Measurements from ENCODE around the gene GGCX. TPM values are rescaled to one million over a fixed set of nuclear protein-coding genes. Genes with fewer than 3 reads are reported as not detected.

The GGCX gene
- total RNA-seq, 6 donors from 2014 or later = 21.2 to 70.6 (median 38.0) TPM

DNA sequence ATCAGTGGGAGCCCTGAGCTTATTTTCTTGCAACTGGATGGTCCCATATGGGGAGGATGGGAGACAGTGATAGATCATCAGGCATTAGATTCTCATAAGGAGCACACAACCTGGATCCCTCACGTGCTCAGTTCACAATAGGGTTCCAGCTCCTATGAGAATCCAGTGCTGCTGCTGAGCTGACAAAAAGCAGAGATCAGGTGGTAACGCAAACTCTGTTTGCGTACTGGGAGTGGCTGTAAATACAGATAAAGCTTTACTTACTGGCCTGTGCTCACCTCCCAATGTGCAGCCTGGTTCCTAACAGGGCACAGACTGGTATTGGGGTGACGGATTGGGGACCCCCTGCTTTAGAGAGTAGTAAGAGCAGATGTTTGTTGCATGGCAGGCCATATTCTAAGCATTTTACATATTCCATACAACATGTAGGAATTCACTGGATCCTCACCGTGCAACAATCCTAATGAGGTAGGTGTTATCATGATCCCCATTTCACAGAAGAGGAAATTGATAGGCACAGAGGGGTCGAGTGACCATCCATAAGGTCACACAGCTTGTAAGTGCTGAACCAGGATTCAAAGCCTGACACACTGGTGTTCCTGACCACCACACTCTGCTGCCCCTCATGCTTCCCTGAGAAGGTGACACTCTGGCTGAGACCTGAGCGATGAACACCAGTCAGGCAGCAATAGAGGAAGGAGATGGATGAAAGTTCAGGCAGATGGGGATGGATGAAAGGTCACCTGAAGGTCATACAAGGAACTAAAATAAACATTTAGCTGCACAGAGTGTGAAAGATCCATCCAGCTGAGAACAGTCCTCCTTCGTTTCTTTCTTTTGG is 38.0 kb downstream of the GGCX start:
- H3K9me3 ChIP-seq = no peaks in the 10 kb centered on the region

DNA sequence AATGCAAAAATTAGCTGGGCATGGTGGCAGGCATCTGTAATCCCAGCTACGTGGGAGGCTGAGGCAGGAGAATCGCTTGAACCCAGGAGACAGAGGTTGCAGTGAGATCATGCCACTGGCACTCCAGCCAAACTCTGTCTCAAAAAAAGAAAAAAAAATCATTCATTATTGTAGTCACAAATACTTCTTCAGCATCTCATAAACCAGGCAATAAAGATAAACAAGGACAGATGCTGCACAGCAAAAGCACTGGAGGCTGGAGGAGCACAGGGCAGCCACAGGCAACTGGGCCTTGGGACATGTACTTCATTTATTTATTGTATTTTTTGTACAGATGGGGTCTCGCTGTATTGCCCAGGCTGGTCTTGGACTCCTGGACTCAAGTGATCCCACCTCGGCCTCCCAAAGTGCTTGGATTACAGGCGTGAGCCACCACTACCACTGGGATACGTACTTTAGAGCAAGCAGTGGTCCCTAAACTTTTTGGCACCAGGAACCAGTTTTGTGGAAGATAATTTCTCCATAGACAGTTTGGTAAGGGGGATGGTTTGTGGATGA is 39.1 kb downstream of the GGCX start:
- Histone ChIP-seq H3K9me3 (no peaks in the 10 kb centered on the region), H3K4me3 (no peak overlapping the region), H3K36me3 (no peaks in the 10 kb centered on the region), H3K27ac (no peak overlapping the region), H3K27me3 (no peaks in the 10 kb centered on the region), H3K4me1 (peaks cover 0 to 5% (median 4%) of the 10 kb centered on the region in 4 donors)
- 93 to 95% methylated on average over 6 of the region's 6 CpGs for WGBS, 2 donors
- TF ChIP-seq, protein P1, sequence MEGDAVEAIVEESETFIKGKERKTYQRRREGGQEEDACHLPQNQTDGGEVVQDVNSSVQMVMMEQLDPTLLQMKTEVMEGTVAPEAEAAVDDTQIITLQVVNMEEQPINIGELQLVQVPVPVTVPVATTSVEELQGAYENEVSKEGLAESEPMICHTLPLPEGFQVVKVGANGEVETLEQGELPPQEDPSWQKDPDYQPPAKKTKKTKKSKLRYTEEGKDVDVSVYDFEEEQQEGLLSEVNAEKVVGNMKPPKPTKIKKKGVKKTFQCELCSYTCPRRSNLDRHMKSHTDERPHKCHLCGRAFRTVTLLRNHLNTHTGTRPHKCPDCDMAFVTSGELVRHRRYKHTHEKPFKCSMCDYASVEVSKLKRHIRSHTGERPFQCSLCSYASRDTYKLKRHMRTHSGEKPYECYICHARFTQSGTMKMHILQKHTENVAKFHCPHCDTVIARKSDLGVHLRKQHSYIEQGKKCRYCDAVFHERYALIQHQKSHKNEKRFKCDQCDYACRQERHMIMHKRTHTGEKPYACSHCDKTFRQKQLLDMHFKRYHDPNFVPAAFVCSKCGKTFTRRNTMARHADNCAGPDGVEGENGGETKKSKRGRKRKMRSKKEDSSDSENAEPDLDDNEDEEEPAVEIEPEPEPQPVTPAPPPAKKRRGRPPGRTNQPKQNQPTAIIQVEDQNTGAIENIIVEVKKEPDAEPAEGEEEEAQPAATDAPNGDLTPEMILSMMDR (IDR thresholded peaks at IDR 0.05) = no peak
- DNase-seq (no peak), ATAC-seq (ENCODE audit: low FRiP score in 2 of 2) (no peak)

More for the DNA sequence above, 38.0 kb downstream of the GGCX start:
- H3K36me3 ChIP-seq = no peaks in the 10 kb centered on the region
- WGBS, 2 donors = 76 to 81% methylated on average over 7 to 8 of the region's 8 CpGs
- no peaks in the 10 kb centered on the region for H3K27me3 ChIP-seq
- ATAC-seq (ENCODE audit: low FRiP score in 2 of 2) (no peak), DNase-seq (no peak)
- TF ChIP-seq POLR2A (IDR thresholded peaks at IDR 0.05) (no peak), POLR2AphosphoS5 (IDR thresholded peaks at IDR 0.05) (no peak), EP300 (IDR thresholded peaks at IDR 0.05) (no peak)
- TF ChIP-seq, protein P1 (IDR thresholded peaks at IDR 0.05) = no peak
- H3K4me1 ChIP-seq = peaks cover 0 to 5% (median 3%) of the 10 kb centered on the region in 4 donors
- H3K4me3 ChIP-seq = no peak overlapping the region
- no peak overlapping the region for H3K27ac ChIP-seq

DNA sequence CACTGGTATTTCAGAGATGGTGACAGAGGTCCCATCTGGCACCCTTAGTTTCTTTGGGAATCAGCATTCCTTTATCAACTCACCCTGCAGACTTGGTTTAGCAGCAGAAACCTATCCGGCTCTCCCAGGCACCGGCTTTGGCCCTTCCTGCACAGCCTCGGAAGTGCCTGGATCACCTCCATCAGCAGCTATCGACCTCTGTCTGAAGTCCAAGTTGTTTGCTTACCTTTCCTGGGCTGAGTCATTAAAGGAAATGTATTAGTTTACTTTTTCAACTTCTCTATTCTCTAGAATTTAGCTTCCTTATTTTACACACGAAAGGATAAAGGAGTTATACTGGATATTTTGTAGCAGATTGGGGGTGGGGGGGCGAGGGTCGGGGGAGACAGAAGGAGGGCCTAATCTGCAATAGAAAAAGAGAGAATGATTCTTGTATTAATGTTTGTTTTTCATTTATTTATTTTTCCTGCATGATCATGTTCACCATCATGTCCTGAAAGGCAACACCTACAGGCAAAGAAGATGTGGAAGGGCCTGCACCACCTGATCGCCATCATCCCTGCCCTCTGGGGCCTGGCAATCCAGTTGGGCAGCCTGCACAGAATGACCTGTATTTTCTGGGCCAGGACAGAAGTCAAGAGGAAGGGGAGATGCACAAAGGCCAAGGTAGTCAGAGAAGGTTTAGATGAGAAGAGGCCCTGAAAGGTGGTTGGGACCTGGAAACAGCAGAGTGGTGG is 44.5 kb downstream of the GGCX start:
- H3K4me3 ChIP-seq = no peak overlapping the region
- H3K36me3 ChIP-seq = no peaks in the 10 kb centered on the region
- H3K27me3 ChIP-seq = no peaks in the 10 kb centered on the region
- peaks cover 0 to 9% (median 3%) of the 10 kb centered on the region in 4 donors for H3K4me1 ChIP-seq
- ATAC-seq (ENCODE audit: low FRiP score in 2 of 2) (no peak), DNase-seq (peak in 1 of 2 donors; percentile 43)
- WGBS, 2 donors = 44 to 49% methylated on average over 8 of the region's 8 CpGs
- no peaks in the 10 kb centered on the region for H3K9me3 ChIP-seq
- H3K27ac ChIP-seq = peak overlapping the region in 1 of 4 donors; percentile 40
- TF ChIP-seq POLR2A (IDR thresholded peaks at IDR 0.05) (no peak), EP300 (IDR thresholded peaks at IDR 0.05) (no peak), POLR2AphosphoS5 (IDR thresholded peaks at IDR 0.05) (no peak)
- TF ChIP-seq, protein P1 (IDR thresholded peaks at IDR 0.05) = no peak

DNA sequence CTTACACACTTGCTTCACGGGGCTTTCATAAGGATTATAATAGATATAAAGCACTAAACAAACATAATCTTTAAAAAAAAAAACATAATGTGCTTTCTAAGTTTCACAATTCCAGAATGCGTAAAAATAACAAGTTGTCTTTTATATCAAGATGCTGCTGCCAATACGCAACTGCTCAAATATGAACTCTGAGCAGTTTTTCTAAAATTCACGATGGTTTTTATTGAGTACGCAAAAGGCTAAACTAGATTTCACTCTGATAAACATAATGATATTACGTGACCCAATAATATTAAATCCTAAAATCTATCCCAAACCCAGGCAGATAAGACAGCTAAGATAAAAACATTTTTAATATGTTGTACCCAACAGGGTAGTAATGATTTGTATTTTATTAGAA is 47.0 kb downstream of the GGCX start:
- Histone ChIP-seq H3K27ac (no peak overlapping the region), H3K4me3 (no peak overlapping the region), H3K27me3 (no peaks in the 10 kb centered on the region), H3K36me3 (no peaks in the 10 kb centered on the region), H3K4me1 (peaks cover 0 to 13% (median 4%) of the 10 kb centered on the region in 4 donors), H3K9me3 (no peaks in the 10 kb centered on the region)
- no peak for TF ChIP-seq EP300 (IDR thresholded peaks at IDR 0.05)
- TF ChIP-seq, protein P1 (IDR thresholded peaks at IDR 0.05) = no peak
- 86 to 89% methylated on average over 6 of the region's 6 CpGs for WGBS, 2 donors
- no peak for DNase-seq
- no peak for ATAC-seq (ENCODE audit: low FRiP score in 2 of 2)
